Stimulated activated CD8-positive, alpha-beta memory T cell treated with anti-CD3 and anti-CD28 coated beads, Interleukin-12 subunit alpha, Interleukin-12 subunit beta, amount 100 ng/mL, for 24 hours (primary cell): ENCODE data around the gene NAA35.

Source experiments
- DNase-seq: peaks from one replicate; pipeline ENCODE4 v3.0.0-alpha.2; 2020; ENCODE audit errors: extremely low read depth

Gene NAA35

GRCh38 chr9:86062845-86063693, 122.1 kb downstream of the NAA35 start:
- no peak for DNase-seq

- DNase-seq, result no peak
Observed at GRCh38 chr9:86064220-86064619, 123.3 kb downstream of the NAA35 start.

GRCh38 chr9:86069206-86069869, 128.4 kb downstream of the NAA35 start:
- no peak for DNase-seq
